NCI-H1092 (cell line): Measurements from ENCODE around the gene NCR2.

Source experiments
- DNase-seq: peaks from one replicate; lab custom pipeline; 2025; lab: John Stamatoyannopoulos, UW

The NCR2 gene

DNA sequence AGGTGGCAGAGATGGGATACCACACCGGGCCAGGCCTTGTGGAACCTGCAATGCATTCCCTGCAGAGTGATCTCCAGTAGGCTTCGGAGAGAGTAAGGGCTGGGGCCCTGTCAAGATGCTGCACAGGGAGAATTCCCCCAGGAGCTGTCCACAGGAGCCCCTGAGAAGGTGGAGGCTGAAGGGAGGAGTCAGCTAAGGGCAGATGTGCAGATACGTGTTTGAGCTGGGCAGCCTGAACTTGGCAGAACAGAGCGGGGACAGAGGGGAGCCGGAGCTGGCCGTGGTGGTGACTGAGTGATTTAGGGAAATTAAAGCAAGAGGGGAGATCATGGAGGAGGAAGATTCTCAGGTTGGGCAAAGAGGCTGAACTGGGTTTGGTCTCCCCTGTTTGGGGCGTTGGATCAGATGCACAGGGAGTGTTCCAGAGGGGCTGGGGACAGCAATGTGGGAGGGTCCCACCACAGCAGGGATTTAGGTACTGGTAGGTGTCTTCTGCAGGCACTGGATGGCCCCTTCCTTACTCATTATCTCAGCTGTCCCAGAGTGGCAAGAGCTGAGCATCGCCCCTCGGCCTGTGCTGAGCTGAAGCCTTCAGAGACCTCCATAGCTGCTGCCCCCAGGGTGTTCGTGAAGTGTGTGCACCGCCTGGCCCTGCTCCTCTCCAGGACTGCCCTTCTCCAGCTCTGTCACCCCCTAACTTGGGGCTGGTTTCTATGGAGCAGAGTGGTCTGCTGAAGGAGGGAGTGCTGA is 3.8 kb upstream of the NCR2 start:
- DNase-seq = no peak

DNA sequence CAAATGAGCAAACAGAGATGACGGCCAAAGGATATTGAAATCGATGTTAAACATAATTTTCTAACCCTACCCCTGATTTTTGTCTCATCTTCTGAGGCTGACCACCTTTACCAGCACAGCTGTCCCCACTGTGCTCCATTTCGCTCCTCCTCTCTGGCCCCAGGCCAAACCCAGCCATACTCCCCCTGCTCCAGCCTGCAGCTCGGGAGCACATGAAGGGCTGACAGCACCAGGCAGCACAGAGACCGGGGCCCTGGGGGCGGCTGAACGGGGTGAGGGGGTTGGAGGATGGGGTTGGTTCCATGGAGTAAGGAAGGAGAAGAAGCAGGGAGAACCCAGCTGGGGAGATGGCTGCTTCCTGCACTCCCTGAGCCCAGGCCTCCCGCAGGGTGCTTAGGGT is 3.2 kb upstream of the NCR2 start:
- DNase-seq = no peak

DNA sequence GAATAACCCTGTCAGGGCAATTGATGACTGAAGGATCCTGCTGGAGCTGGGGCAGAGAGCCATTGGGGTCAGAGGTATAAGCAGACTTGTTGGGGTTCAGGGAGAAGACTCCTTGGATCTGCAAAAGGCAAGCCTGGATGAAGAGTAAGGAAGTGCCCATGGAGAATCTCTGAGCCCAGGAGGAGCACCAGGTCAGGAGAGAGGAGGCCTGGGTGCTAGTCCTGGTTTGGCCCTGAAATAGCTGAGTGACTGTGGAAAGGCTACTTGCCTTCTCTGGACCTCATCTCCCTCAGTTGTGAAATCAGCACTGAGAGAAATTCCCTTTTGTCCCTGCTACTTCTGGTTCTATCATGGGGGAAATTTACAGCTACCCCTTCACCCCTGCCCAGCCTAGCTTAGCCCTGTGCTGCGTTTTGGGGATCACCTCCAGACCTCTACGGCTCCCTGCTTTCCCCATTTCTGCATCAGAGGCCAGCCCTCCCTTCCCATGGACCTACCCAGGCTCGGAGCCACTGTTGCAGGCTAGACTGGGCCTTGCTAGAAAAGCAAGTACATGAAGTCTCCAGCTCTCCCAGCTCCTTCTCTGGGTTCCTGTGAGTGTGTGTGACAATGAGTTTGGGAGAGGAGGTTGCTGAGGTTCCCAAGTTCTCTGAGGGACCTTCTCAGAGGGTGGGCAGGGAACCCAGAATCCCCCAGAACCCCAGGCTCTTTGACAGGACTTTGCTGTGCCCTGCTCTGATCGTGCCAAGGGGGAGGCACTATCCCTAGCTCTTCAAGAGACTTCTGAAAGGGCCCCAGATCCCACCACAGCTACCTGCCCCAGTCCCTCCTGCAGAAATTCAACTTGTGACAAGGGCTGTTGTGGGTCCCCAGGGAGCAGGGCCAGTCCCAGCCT is 2.3 kb upstream of the NCR2 start:
- no peak for DNase-seq

DNA sequence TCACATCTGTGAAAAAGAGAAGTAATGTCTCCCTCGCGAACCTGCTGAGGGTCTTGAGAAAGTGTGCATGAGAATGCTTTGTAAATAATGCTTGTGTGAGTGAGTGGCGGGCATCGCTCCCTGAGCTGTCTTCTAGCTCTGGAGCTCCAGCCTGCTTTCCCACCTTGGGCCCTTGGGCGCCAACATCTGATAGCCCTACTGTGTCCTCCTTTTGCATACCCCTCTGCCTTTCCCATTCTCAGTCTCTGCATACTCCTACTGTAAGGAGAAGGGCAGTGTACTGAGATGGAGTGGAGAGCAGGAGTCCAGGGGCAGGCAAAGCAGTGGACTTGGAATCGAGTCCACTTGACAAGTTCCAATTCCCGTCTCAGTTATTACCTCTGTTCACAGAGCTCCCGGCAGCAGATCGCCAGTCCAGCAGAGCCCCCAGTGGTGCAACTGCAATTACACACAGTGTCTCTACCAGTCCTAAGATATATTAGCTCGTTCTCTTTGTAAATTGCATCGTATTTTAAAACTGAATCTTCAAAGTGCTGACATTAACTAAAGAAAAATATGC is 847 bp upstream of the NCR2 start:
- DNase-seq = no peak

DNA sequence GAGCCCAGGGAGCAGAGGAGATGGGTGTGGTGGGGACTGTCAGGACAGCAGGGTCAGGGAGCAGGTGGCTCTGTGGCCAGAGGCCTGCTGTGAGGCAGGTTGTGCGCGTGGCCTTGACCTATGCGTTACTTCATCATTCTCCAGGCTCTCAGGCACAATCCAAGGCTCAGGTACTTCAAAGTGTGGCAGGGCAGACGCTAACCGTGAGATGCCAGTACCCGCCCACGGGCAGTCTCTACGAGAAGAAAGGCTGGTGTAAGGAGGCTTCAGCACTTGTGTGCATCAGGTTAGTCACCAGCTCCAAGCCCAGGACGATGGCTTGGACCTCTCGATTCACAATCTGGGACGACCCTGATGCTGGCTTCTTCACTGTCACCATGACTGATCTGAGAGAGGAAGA is 535 bp downstream of the NCR2 start:
- DNase-seq = no peak

DNA sequence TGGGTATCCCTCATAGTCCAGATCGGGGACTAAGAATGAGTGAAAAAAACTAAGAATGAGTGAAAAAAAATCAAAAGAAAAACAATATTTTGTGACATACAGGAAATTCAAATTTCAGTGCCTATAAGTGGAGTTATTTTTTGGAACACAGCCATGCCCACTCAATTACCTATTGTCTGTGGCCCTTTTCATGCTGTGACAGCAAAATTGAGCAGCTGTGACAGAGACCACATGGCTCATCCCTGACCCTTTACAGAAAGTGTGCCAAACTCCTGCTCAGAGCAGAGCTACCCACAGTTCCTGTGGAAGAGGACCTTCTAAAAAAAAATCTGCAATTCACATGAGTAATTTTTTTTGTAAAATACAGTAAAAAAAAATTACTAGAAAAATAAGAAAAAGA is 1.4 kb downstream of the NCR2 start:
- peak; percentile 19 for DNase-seq

DNA sequence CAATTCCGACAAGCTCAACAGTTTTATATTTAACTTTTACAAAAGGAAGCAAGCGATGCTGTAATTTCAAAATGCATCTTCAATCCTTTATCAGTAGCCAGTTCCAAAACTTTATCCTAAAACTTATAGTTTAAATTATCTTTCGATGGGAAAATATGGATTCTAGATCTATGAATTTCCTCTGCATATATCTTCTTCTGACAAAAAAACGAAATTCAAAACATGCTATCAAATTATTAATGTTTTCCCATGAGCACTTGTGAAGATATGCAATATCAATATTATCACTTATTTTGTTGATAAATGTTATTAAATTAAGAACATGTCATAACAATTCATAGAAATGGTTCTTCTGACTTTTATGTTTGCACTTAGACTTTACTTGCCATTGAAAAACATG is 2.3 kb downstream of the NCR2 start:
- DNase-seq = no peak

DNA sequence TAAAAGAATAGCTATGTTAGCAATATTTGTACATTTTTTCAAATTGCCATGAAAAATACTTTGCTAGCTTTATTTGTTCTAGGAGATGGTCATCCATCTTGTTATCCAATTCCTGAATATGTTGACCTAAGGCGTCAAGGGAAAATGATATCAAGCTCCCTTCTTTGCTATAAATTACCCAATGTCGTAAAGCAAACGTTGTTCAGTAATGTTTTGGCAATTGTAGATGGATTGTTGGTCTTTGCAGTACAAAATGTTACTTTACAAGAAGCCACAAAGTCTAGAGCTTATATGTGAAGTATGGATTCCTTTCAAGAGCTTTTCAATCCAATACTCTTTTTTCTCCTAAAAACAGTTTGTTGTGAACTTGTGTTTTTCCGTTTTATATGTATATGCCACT is 3.3 kb downstream of the NCR2 start:
- DNase-seq = no peak

DNA sequence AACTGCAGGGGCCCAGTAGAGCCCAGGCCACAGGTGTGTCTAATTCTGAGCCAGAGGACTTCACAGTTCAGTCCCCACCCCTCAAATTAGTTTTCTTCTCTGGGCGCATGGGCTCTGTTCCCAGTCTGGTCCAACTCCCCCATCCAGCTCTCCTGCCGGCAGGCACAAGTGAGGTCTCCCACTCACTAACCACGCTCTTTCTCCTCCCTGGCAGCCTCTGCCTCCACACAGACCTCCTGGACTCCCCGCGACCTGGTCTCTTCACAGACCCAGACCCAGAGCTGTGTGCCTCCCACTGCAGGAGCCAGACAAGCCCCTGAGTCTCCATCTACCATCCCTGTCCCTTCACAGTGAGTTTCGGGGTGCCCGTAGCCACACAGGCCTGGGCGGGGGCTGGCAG is 6.2 kb downstream of the NCR2 start:
- no peak for DNase-seq

DNA sequence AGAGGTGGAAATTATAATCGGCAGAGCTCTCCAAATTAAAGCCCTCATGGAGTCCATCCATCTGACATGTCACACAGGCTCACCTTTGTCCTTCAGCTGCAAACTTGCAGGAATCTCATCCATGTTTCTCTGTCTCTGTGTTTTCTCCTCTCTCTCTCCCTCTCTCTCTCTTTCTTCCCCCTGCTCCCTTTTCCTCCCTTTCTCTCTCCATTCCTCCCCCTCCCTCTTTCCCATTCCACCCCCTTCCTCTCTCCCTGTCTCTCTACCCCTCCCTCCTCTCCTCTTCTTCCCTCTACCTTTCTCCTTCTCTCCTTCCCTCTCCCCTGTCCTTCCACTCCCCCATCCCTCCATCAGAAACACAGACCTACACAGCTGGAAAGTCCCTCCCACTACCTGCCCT is 6.8 kb downstream of the NCR2 start:
- no peak for DNase-seq

DNA sequence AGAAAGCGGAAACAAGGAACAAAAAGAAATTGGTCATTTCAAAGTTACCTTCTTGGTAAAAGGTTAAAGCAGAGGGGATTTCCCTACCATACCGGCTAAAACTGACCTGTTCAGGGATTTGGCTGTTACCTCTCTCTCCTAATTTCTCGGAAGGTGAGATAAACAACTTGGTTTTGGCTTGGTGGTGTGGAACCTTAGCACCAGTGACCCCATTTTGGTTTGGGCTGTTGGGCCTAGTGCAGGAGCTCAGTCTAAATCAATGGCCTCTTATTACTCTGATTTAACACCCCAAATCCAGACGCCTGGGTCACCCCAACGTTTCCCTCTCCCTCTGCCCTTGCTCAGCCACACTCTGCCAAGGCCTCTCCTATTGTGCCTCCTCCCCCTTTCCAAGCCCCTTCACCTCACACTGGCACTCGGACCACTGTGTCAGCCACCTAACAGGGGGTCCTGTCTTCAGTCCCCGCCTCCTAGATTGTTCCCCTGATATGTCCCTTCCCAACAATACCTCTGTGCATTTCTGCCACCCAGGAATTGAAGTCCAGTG is 8.3 kb downstream of the NCR2 start:
- no peak for DNase-seq

DNA sequence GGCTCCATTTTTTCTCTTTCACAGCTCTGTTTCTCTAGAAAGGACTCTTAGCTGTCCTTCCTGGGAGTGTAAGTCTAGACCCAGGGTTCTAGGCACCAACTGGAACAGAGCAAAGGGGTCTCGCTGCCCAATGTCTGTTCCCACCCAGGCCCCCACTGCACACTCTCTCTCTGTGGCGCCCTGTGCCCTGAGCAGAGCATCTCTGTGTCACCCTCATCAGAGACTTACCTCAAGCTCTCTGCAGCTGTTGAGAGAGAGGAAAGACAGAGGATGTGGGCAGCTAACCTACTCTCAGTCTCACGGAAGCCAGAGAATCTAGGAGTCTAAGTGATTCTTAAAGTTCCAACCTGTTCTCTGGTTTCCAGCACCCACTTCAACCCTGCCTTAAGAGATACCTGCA is 9.5 kb downstream of the NCR2 start:
- DNase-seq = no peak

DNA sequence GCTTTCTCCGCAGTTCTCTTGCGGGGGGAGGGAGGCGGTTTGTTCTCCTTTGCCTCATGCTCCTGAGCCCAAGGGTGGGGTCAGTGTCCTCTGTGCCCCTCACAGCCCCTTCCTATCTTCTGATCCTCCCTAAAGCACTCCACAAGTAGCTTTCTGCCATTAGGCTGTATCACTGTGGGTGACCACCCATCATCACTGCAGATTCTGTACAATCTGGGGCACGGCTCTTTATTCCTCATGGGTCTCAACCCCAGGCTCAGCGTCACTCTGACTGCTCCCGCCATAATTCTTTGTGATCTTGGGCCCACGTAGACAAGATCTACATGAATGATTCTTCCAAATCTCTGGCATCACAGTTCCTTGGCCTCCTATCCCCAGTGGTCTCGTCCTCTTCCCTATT is 10.5 kb downstream of the NCR2 start:
- DNase-seq = no peak

DNA sequence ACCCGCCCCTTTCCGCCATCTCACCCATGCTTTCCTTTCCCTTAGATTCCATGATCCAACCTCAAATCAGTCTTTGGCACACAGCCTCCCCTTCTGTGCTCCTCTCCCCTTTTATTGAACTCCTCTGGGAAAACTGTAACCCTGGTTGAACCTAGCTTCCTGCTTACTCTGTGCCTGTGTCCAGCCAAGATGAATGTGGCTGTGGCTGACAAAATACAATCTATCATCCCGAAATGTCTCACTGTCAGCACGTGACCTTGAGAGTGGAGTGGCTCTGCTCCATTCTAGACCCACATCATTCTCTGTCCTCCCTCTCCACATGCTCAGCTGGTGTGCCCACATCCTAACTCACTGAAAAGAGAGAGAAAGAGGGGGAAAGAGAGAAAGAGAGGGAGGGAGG is 11.0 kb downstream of the NCR2 start:
- no peak for DNase-seq

DNA sequence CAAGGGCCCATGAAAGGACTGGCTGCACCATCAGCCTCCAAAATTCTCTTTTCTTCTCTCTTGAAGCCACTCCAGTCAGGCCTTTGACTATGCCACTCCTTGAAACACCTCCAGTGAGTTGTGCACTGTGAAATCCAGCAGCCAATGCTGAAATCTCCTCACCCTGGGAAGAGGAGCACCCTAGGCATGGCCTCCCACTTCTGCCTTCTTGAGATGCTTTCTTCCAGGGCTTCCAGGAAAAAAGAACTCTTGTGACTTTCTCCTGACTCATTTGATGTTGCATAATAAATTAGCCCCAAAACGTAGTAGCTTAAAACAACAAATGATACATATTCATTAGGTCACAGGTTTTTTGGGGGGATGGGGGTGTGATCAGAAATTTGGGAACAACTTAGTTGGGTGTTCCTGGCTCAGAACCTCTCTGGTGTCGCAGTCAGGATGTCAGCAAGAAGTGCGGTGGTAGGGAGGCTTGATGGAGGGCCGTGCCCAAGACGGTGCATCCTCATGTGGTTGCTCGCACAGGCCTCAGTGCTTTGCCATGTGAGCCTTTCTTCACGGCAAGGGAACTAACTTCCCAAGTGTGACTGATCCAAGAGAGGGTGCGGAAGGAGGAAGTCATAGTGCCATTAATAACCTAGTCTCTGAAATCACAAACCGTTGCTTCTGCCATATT is 12.1 kb downstream of the NCR2 start:
- no peak for DNase-seq

DNA sequence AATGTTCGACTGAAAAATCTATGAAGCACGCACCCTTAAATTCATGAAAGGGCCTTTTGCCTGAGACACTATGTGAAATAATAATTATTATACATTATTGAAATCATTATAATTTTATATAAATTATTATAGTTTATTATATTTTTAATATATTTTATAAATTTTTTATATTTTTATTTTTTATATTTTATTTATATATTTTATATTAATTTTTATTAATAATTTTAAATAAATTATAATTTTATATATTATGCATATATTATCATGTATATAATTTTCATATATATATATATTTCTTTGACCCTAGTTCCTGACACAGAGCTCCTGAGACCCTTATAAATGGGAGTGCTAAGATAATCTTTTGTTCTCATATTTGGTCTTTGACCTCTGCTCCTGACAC is 13.5 kb downstream of the NCR2 start:
- DNase-seq = no peak

DNA sequence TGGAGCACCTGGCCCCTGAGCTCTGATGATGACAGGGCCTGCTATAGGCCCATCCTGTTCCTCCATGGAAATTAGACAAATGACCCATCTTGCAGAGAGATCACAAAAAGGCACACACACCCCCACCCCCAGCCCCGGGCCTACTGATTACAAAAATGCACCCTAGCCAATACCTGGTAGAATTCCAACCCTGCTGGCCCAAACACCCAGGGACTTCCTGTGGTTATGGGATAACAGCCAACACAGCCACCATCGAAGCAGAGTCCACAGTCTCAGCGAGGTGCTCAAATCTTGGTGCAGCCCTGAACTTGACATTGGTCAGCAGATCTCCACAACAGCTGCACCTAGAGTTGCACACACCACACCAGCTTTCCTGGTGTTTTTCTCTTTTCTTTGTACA is 17.0 kb downstream of the NCR2 start:
- DNase-seq = no peak

DNA sequence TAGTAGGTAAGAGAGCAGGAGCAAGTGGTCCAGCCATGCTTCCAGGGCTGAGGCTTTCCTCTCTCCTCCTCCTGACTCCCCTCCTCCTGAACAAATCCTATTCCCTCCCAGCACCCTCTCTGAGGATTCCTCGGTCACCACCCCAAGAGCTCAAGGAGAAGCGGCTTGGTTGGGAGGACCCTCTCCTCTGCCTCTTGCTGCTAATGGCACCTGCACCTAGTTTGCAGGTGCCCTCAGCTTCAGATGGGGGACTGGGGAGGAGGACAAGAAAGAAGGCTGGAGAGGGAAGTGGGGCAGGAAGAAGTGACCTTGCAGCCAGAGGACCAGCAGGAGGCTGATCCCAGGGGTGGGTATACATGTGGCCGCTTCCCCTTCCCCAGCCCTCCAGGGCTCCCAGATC is 17.5 kb downstream of the NCR2 start:
- no peak for DNase-seq

DNA sequence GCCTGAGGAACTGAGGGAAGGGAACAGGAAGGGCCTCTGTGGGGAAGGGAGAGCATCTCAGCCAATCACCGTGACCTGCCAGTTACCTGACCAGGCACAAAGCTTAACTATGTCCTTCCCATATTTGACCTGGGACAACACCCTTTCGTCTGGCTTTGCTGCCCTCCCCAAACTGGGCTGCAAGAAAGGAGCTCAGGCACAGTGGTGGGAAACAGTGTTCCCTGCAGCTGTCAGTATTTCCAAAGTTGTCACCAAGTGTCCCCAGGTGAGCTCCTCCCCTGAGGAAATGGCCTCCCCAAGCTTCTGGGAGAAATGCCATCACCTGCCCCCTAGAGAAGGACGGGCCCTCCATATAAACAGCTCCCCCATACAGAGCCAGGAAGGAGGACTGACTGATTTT is 17.9 kb downstream of the NCR2 start:
- DNase-seq = no peak

DNA sequence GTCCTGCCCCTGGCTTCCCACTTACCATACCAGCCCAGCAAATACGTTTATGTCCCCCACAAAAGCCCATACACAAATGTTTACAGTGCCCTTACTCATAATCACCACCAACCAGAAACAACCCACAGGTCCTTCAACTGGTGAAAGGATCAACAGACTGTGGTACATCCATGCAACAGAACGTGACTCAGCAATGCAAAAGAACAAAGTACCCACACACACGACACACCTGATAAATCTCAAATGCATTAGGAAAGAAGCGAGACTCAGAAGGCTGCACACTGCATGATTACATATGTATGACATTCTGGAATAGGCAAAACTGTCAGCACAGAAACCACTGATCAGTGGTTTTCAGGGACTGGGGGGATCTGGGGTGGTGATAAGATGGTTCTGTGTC is 20.5 kb downstream of the NCR2 start:
- DNase-seq = no peak

DNA sequence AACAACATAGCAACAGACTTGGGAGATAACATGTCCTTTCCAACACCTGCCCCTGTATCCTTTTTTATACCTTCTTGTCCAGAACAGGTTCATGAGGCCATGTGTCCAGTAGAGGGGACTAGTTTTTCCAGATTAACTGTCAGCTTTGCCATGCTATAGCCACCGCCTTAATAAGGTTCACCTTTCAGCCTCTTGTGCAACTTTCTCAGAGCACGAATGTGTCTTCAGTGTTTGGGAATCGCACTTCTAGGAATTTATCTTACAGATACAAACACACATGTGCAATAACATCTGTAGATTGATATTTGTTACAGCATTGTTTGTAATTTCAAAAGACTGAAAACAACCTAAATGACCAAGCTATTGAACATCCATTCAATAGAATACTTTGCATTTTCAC is 21.4 kb downstream of the NCR2 start:
- DNase-seq = no peak

DNA sequence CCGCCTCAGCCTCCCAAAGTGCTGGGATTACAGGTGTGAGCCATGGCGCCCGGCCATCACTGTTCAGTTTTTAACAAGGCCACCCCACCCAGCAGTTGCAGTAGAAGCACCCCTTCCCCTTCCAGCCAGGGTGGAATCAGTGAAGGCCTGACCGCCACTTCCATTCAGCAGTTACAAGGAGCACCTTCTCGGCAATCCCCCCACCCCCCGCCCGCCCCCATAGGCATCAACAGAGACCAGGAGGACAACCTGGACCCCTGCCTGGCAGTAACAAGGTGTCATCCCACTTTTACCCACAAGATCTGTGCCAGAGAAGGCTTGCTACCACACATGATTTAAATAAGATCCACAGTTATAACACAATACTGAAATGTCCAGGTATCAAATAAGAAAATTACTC is 23.1 kb downstream of the NCR2 start:
- DNase-seq = no peak
